HG02763 (cell line): ENCODE measurements around the gene CTDNEP1.

Source experiments
- ATAC-seq: cut with Tn5 transposase; IDR thresholded peaks from one replicate; pipeline ENCODE4 v1.9.1; 2021; ENCODE audit warnings: mild to moderate bottlenecking, moderate library complexity; ENCODE audit not compliant: unreplicated experiment

The CTDNEP1 gene

DNA sequence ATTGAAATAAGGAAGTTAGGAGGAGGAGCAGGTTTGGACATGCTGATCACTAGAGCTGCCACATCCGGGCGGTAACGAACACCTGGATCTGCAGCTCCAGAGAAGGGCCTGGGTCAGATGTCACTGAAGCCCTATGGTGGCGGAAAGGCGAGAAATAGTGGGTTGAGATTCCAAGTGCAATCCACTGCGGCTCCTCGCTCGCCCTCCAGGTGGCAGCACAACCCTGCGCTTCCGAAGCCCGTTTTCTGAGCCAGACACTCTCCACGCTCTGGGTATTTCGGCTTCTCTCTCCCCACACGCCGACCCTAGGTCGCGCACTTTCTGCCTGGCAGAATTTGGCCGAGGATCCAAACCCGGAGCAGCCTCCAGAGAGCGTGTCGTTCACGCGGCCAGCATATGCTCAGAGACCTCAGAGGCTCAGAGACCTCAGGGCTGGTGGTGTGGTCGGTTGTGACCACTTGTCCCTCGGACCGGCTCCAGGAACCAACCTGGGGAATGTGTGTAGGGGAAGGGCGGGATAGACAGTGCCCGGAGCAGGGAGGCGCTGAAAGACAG, 29.1 kb upstream of the CTDNEP1 start:
- peak; percentile 72 for ATAC-seq

DNA sequence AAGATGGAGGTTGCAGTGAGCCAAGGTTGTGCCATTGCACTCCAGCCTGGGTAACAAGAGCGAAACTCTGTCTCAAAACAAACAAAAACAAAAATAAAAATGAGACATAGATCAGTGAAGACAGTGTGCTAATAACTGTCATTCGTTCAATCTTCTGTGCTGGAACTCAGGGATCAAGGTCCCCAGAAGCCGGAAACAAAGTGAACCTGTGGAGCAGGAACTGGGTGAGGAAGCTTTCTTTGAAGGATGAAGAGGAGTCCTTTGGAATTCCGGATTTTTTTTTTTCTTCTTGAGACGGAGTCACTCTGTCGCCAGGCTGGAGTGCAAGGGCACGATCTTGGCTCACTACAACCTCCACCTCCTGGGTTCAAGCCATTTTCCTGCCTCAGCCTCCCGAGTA, 27.9 kb upstream of the CTDNEP1 start:
- no peak for ATAC-seq

DNA sequence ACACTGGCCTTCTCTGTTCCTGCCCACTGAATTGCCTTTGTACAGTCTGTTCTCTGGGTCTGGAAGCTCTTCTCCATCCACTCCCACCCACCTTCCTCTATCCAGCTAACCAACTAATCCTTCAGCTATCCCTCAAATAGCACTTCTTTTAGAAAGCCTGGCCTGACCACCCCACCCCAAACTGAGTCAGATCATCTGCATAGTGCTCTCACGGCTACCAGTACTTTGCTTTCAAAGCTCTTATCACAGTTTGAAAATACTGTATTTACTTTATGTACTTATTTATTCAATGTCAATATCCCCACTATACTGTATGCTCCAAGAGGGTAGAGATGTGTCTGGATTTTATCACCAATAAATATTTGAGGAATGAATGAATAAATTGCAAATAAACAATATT, 15.2 kb upstream of the CTDNEP1 start:
- ATAC-seq, result no peak

DNA sequence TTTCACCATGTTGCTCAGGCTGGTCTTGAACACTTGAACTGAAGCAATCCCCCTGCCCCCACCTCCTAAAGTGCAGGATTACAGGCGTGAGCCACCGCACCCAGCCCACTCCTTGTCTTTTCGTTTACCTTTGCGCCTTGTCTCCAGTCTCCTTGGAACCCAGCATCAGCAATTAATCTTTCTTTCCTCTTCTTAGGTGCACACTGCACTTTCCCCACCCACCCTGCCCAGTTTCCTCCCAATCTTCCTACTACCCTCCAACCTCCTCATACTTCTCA, 12.2 kb upstream of the CTDNEP1 start:
- no peak for ATAC-seq

DNA sequence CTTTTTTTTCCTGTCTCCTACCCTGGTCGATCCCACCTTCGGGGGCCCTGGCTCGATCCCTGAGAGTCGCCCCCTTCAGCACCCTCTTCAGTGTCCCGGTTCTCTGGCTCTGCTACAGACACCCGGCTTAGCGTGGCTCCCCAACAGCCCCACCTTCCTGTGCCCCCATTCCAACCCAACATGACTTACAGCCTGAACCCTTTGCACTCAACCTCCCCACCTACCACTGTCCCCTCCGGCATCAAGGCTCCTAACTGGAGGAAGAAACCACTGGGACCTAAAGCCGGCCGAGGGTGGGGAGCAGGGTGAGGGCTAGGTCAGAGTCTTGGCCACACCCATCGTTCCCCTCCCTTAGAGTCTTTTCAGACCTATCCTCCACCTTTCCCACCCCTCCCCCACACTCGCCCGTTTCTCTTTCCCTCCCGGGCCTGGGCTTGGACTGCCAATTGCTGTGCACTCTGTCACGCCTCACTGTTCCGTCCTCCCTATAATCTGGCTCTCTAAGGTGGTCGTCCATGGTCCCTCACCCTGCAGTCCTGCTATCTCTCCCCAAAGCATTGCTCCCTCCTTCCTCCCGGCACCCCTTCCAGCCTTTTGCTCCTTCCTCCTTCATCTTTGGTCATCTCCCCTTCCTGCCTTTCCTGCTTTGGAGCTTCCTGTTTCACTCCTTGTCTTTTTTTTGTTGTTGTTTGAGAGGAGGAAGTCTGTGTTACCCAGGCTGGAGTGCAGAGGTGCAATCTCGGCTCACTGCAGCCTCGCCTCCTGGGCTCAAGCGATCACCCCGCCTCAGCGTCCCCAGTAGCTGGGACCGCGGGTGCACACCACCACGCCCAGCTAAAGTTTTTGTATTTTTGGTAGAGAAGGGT, 11.6 kb upstream of the CTDNEP1 start:
- no peak for ATAC-seq

DNA sequence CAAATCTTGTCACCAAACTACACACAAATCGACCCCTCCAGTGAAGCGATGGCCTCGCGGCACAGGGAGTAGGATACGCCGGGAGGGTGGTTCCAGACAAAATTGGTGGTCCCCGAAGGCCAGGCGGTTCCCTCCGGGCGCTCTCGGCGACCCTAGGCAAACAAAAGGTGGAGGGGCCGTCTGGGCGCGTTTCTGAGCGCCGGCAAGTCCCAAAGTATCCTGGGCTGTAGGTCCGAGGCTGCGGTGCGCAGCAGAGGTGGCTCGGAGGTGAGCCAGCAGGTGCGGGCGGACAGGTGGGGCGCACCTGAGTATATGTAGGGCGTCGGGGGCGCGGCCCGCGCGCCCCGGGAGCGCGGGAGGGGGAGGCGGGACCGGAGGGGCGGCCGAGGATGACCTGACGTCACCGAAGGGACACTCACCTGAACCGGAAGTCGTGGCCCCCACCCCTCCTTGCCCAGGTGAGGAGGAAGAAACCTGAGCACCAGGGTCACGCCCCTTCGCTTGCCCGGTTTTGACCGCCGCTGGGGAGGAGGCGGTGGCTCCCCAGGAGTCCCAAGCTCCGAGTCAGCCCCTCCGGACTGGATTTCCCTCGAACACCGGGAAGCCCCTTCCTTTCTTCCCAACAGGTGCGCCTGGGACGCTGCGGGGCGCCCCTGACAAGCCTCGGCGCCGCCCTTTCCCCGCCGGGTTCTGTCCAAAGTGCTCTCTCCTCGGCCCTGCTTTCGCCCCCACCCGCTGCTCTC, 10.8 kb upstream of the CTDNEP1 start, which contains the start of gene CLDN7:
TSS of gene CLDN7 (minus strand) at position 287 of the 743 bp plus-strand sequence. CDS start 435 bp downstream, outside the sequence.
- no peak for ATAC-seq

DNA sequence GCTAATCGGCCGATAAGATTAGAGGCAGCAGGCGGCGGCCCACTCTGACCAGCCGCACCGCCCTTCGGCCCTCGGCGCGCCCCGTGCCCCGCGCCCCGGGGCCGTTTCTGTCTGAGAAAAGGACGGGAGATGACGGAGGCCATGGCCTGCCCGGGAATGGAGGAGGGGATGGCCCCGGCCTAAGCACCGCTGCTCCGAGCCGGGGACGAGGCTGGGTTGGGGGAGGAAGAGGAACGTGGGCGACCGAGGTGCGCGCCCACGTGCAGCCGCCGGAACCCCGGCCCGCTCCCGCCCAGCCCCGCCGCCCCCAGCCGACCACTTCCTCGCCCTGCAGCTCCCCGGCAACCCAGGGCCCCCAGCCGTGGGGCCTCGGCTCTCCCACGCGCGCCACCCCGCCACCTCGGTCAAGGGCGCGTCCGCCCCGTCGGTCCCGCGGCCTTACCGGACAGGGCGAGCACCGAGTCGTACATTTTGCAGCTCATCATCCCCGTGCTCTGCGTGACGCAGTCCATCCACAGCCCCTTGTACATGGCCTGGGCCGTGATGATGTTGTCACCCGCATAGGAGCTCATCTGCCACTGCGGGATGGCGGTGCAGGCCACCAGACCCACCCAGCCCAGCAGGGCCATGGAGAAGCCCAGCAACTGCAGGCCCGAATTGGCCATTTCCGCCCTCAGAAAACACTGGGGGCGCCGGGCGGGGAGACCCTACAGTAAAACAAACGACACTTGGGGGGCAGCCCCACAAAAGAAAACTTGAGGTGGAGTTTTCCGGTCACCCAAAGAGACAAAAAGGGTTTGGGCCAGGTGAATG, 10.1 kb upstream of the CTDNEP1 start:
- ATAC-seq, result no peak

DNA sequence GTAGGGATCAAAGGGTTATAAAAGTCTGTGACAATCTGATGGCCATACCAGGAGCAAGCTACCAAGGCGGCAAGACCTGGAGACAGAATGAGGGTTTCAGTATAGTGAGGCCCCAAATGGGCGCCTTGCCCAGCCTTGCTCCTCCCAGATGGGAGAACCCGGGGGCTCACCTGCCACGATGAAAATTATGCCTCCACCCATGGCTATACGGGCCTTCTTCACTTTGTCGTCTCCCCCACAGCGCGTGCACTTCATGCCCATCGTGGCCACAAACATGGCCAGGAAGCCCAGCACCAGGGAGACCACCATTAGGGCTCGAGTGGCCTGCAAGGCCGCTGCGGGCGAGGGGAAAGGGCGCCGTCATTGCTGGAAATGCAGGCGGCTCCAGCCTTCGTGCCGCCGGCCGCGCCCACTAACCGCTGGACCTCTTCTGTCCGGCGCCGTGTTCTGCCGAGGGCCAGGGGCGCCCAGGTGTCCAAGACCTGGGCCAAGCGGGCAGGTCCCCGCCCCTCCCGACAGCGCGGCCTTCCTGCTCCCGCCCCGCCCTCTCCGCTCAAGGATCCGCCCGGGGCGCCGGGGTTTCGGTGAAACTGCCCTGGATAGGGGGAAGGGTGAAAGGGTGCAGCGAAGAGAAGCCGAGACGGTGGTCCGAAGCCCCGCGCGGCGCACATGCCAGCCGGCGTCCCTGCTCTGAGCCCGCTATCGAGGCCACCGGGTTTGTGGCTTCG, 9.3 kb upstream of the CTDNEP1 start:
- no peak for ATAC-seq

DNA sequence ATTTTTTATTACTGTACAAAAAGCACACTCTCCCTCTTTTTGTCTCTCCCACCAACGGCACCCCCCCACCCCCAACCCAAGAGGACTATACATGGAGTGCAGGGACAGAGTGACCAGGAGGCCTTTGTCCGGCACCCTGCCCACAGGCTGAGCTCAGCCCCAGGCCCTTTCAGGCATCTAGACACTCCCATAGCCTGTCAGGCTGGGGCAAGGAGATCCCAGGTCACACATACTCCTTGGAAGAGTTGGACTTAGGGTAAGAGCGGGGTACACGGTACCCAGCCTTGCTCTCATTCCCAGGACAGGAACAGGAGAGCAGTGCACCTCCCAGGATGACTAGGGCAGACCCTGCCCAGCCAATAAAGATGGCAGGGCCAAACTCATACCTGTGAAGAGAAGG, 8.6 kb upstream of the CTDNEP1 start:
- ATAC-seq, result no peak

DNA sequence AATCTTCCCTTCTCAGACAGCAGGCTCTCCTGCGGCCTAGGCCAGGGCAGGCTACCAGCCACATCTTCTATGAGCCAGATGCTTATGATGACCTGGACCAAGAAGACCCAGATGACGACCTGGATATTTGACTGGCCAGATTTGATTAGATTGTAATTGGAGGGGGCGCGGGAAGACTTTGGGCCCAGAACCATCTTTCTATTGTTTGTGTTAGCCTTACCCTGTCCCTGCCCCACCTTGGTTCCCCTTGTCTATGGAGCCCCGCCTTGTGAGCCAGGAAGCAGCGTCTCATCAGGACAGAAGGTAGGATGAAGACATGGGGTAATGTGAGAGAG, 8.0 kb upstream of the CTDNEP1 start:
- ATAC-seq, result no peak

DNA sequence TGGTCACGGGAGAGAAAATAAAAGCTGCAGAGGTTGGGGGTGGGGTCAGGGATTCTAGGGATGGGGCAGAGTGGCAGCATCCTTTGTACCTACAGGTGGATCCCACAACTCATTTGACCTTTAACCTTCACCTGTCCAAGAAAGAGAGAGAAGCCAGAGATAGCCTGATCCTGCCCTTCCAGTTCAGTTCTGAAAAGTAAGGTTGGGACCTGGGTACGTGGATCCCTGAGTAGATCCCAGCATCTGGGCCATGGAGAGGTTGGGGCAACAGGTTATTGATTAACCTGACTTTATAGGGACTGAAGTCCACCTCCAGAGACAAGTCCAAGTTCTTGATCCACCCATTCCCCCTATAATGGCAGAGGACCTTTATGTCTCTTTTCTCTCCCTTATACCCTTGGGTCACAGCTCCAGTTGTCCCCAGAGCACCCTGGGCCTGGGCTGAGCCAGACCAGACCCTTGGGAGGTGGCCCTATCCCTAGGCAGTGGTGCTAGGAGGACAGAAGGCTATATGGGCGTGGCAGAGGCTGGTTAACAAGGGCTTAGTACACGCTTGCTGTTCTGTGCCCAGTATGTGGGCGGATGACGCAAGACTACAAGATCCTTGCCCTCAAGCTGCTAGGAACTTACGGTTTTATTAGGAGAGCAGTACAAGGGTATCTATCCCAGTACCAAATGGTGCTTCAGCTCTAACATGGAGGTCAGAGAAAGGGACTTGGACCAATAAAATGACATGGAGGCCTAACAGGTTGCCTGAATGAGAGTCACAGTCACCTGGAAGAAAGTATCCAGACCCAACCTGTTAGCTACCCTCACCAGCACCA, 7.4 kb upstream of the CTDNEP1 start:
- no peak for ATAC-seq

DNA sequence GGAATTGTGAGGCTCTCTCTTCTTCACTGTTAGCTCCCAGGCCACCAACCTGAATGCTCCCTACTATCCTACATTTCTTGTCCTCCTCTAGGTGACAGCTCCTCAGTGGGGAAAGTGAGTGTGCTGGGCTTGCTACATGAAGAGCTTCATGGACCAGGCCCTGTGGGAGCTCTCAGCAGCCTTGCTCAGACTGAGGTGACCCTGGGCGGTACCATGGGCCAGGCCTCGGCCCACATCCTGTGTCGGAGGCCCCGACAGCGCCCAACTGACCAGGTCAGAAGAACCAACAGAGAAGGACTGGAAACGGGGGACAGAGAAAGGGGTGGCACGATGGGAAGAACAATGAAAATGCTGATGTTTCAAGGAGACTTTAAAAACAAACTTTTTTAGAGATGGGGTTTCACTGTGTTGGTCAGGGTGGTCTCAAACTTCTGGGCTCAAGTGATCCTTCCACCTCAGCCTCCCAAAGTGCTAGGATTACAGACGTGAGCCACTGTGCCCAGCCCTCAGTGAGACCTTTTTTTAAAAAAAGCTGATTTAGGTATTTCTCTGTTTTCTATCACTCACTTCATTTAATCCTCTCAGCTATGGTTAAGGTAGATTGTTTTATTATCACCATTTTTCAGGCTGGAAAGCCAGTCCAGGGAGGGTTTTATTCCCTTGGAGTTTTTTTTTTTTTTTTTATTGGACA, 5.4 kb upstream of the CTDNEP1 start:
- no peak for ATAC-seq

DNA sequence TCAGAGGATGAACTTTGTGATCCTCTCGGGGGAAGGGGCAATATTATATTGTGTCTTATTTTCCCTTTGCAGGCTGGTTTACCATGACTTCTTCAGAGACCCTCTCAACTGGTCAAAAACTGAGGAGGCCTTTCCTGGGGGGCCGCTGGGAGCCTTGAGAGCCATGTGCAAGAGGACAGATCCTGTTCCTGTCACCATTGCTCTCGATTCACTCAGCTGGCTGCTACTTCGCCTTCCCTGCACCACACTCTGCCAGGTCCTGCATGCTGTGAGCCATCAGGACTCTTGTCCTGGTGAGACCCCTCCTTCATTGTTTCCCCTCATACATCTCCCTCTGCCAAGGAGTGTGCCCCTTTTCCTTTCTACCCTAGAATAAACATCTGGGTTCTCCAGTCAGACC, 3.0 kb upstream of the CTDNEP1 start:
- ATAC-seq, result no peak

DNA sequence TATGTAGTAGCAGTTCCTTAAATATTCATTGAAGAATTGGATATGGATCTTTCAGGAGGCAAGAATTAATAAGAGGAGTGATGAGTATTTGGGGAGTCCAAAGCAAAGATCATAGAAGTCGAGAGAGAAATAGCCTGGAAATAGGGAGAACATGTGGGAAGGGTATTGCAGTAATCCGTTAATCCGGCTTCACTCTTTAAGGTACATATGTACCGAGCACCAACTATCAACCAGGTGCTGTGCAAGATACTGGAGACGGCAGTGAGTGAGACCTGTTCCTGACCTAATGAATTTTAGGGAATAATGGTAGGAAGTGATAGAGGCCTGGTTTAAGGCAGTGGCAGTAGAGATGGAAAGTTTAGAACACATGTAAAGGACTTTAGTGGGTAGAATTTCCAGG, 1.5 kb upstream of the CTDNEP1 start:
- ATAC-seq, result no peak

DNA sequence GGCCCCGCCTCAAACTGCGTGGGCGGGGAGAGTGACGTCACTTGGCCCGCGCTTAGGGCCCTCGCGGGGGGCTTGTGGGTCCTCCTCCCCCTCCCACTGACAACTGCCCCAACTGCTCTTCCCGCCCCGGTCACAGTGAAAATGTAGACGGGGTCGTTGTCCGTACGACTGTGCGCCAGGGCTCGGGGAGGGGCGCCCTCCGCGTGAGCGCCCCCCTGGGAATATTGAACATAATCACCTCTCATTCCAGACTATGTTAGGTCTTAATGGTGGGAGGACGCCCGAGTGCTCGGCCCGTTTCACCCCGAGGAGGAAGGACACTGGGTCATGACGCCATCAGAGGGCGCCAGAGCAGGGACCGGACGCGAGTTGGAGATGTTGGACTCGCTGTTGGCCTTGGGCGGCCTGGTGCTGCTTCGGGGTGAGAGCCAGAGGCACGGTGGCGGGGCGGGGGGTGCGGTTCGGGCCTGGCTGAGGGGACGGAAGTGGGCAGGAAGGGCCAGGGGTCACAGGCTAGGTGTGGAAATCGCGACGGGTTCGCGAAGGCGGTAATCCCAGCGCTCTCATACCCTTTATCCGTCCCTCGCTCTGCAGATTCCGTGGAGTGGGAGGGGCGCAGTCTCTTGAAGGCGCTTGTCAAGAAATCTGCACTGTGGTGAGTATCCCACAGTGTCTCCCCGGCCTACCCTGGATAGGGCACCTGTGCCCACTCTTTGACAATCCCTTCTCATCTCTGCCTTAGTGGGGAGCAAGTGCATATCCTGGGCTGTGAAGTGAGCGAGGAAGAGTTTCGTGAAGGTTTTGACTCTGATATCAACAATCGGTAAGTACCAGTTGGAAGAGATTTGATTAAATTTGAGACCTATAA, 876 bp upstream of the CTDNEP1 start, which contains the start of gene ELP5:
TSS of gene ELP5 (plus strand) at position 40 of the 868 bp plus-strand sequence. CDS start at position 376, 336 bp downstream.
- ATAC-seq, result peak; percentile 55

DNA sequence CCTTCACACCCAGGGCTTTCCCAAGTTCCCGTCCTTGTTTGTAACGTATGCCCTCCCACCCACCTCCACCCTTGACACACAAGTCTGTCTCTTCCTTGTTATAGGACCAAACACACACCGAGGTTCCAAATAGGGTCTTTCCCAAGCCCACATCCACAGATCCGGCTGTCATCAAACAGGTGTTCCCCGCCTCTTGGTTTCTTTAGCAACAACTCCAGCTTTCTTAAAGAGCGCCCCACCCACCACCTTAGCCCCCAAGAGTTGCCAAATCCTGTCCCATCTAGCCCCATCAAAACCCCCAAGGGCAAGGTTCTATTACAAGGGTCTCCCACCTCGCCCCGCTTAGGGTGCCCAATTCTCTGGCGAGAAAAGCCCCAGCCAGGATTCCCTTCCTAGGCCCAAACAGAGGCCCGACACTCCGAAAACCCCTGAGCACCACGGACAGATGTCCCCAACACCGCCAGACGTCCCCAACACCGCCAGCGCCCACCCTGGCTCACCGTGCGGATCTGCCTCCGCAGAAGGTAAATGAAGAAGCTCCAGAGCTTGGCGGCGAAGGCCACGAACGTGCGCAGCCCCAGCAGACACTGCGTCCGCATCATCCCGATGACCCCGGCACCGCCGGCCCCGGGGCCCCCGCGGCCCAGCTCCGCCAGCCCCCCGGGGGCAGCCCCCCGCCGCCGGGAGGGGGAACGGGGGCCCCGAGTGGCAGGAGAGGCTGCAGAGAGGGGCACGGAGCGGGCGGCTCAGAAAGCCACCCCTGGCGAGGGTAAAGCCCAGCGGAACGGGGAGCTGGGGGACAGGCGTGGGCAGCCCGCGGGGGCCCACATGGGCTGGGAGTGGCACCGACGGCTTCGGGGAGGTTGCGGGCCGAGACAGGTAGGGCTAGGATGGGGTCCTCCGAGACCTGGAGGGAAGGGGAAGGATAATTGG, 573 bp downstream of the CTDNEP1 start:
- ATAC-seq, result no peak

DNA sequence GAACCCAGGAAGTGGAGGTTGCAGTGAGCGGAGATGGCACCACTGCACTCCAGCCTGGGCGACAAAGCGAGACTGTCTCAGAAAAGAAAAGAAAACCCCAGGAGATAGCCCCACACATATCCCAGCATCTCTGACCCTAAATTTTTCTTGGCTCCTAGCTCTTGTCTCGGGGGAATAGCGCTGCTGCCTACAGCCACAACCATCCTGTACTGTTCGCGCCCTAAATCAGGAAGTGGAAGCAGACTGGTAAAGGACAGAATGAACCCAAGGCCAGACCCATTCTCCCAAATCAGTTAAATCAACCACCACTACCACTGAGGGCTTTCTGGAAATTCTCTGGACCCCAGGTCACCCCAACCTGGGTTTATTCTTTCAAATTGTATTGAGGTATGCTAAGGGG, 1.7 kb downstream of the CTDNEP1 start:
- ATAC-seq, result no peak
